PC-3 (cell line): ENCODE data around the gene NDUFA9. TPM values are rescaled to one million over a fixed set of nuclear protein-coding genes. Genes with fewer than 3 reads are reported as not detected.
A peak's percentile ranks its signal among the peaks of the same experiment; 100 is the strongest.

Experiments used
- ATAC-seq: fragments of 200-7000 bp; cut with Tn5 transposase; 2 replicates; pipeline ENCODE4 v1.9.1; 2020; ENCODE audit warnings: mild to moderate bottlenecking, moderate library complexity
- BruUV-seq: library from RNA; stranded (reverse); fragments of 400-500 nt; replicated peaks from 2 replicates; lab custom pipeline; 2021; lab: Mats Ljungman, UMichigan
- CTCF ChIA-PET: fragments of 300-600 bp; sonication (Branson Sonifier 250); formaldehyde crosslinking; loops from one replicate; lab custom pipeline; 2022; ENCODE audit warnings: antibody characterized with exemption; lab: Charles Lee
- POLR2A ChIA-PET: fragments of 300-600 bp; sonication (Branson Sonifier 250); formaldehyde crosslinking; loops from one replicate; lab custom pipeline; 2022; ENCODE audit warnings: antibody characterized with exemption; ENCODE audit not compliant: unreplicated experiment; lab: Charles Lee
- DNase-seq: peaks from one replicate; pipeline ENCODE4 v3.0.0-alpha.2; 2015
- H2AFZ ChIP-seq: fragments of 300-600 bp; sonication (generic); 2 replicates; pipeline ENCODE4 v1.6.0; 2016; ENCODE audit warnings: antibody characterized with exemption, low read length
- H3F3A ChIP-seq: fragments of 300-600 bp; sonication (generic); one replicate; pipeline ENCODE4 v1.6.0; 2017; ENCODE audit warnings: antibody characterized with exemption, low read length, control low read depth, mild to moderate bottlenecking; ENCODE audit not compliant: unreplicated experiment
- H3K27ac ChIP-seq: fragments of 300-600 bp; sonication (generic); 2 replicates; pipeline ENCODE4 v1.5.1; 2016; ENCODE audit warnings: mild to moderate bottlenecking, low read length
- H3K27me3 ChIP-seq: fragments of 300-600 bp; sonication (generic); 2 replicates; pipeline ENCODE4 v1.6.1; 2016; ENCODE audit warnings: low read length, mixed read lengths
- H3K36me3 ChIP-seq: fragments of 300-600 bp; sonication (generic); 2 replicates; pipeline ENCODE4 v1.6.1; 2016; ENCODE audit warnings: low read depth, mixed run types, low read length, mixed read lengths
- H3K4me1 ChIP-seq: fragments of 300-600 bp; sonication (generic); 2 replicates; pipeline ENCODE4 v1.5.1; 2016; ENCODE audit warnings: low read length; ENCODE audit not compliant: insufficient read depth
- H3K4me2 ChIP-seq: fragments of 300-600 bp; sonication (generic); 2 replicates; pipeline ENCODE4 v1.6.0; 2016; ENCODE audit warnings: low read length
- H3K4me3 ChIP-seq: fragments of 300-600 bp; sonication (generic); 2 replicates; pipeline ENCODE4 v1.5.1; 2016; ENCODE audit warnings: mild to moderate bottlenecking, low read length, mixed read lengths
- H3K79me2 ChIP-seq: fragments of 300-600 bp; sonication (generic); 2 replicates; pipeline ENCODE4 v1.6.1; 2017; ENCODE audit warnings: low read length, mixed read lengths
- H3K9ac ChIP-seq: fragments of 300-600 bp; sonication (generic); 2 replicates; pipeline ENCODE4 v1.6.0; 2016; ENCODE audit warnings: mild to moderate bottlenecking, low read length
- H3K9me2 ChIP-seq: fragments of 300-600 bp; sonication (generic); replicated peaks from 2 replicates; pipeline ENCODE4 v1.6.1; 2016; ENCODE audit warnings: mixed run types, low read length, mixed read lengths
- H3K9me3 ChIP-seq: fragments of 300-600 bp; sonication (generic); 2 replicates; pipeline ENCODE4 v1.6.1; 2016; ENCODE audit warnings: low read length, mixed read lengths
- H4K20me1 ChIP-seq: fragments of 300-600 bp; sonication (generic); 2 replicates; pipeline ENCODE4 v1.6.1; 2016; ENCODE audit warnings: low read length, mixed read lengths
- CTCF ChIP-seq: fragments of 300-600 bp; sonication (generic); conservative IDR thresholded peaks from 2 replicates; pipeline ENCODE4 v1.5.1; 2017; ENCODE audit warnings: antibody characterized with exemption, low read depth, mild to moderate bottlenecking, low read length
- EZH2 ChIP-seq: fragments of 300-600 bp; sonication (generic); IDR thresholded peaks from one replicate; pipeline ENCODE4 v1.6.1; 2017; ENCODE audit warnings: antibody characterized with exemption, mild to moderate bottlenecking, low read length; ENCODE audit not compliant: unreplicated experiment
- EZH2phosphoT487 ChIP-seq: fragments of 300-600 bp; sonication (generic); IDR thresholded peaks from 2 replicates; pipeline ENCODE4 v1.6.1; 2018; ENCODE audit warnings: mild to moderate bottlenecking, antibody characterized with exemption, low read length, borderline replicate concordance
- intact Hi-C: fragments of 100-400 bp; cut with micrococcal nuclease; formaldehyde crosslinking; loops from 2 replicates; pipeline ENCODE4 v1.9.0; 2023
- total RNA-seq: library from RNA; depleted of rRNA; stranded (reverse); fragments of >200 nt; gene quantifications from 2 replicates; pipeline ENCODE4 v1.2.3, GENCODE V29; 2014

The NDUFA9 gene
- total RNA-seq, 1 experiment from 2014 or later: 71.5 TPM

- Histone ChIP-seq H3K79me2 (peaks cover 50% of the 10 kb centered on the region), H3K9ac (no peak overlapping the region), H3F3A (no peaks in the 10 kb centered on the region), H3K27me3 (no peaks in the 10 kb centered on the region), H3K27ac (no peak overlapping the region), H2AFZ (no peak overlapping the region), H4K20me1 (no peaks in the 10 kb centered on the region), H3K36me3 (peaks cover 10% of the 10 kb centered on the region; the same call in 1 of the 2 replicates), H3K4me2 (no peak overlapping the region), H3K4me1 (peaks cover 10% of the 10 kb centered on the region), H3K4me3 (no peak overlapping the region), H3K9me2 (no peaks in the 10 kb centered on the region), H3K9me3 (no peaks in the 10 kb centered on the region)
- intact Hi-C loops: no loop called here
- BruUV-seq: no TSS peak
- ChIA-PET CTCF (no interaction called here), POLR2A (no interaction called here)
- no peak for TF ChIP-seq CTCF
- TF ChIP-seq EZH2: no peak
- TF ChIP-seq EZH2phosphoT487: no peak
- DNase-seq: no peak
- ATAC-seq: no peak
These were observed 4.8 kb downstream of the NDUFA9 start for GRCh38 chr12:4653691-4654090.

- 0 out of 2 replicates have a peak overlapping the region, but pooled peaks have one; percentile 22 for H3K4me2 ChIP-seq
These were observed 15.1 kb downstream of the NDUFA9 start for GRCh38 chr12:4663971-4664505.

More at GRCh38 chr12:4663971-4664505, 15.1 kb downstream of the NDUFA9 start:
- H2AFZ ChIP-seq: no peak overlapping the region
- H3K4me1 ChIP-seq: no peaks in the 10 kb centered on the region; the same call in 1 of the 2 replicates
- no TSS peak for BruUV-seq
- no peaks in the 10 kb centered on the region for H3F3A ChIP-seq
- peaks cover 68% of the 10 kb centered on the region for H3K36me3 ChIP-seq
- POLR2A ChIA-PET: no interaction called here
- TF ChIP-seq CTCF (no peak), EZH2 (no peak), EZH2phosphoT487 (no peak)
- no peaks in the 10 kb centered on the region for H4K20me1 ChIP-seq
- peak; percentile 31 for ATAC-seq
- peak; percentile 58 for DNase-seq
- H3K4me3 ChIP-seq: no peak overlapping the region
- no peaks in the 10 kb centered on the region for H3K9me2 ChIP-seq
- H3K79me2 ChIP-seq: no peaks in the 10 kb centered on the region
- intact Hi-C loops: no loop called here
- CTCF ChIA-PET: no interaction called here
- no peak overlapping the region for H3K27ac ChIP-seq
- H3K9ac ChIP-seq: no peak overlapping the region
- H3K9me3 ChIP-seq: no peaks in the 10 kb centered on the region
- no peaks in the 10 kb centered on the region for H3K27me3 ChIP-seq
